WI38 (cell line): ENCODE measurements around the gene FAM168B.
"Not testable (repeated sequence)": the region's sequence is repeated elsewhere in the genome, so short reads cannot be mapped to it uniquely, and the experiment has no call there.

Source experiments
- H3K4me3 ChIP-seq: 2 replicates; pipeline ENCODE4 v1.5.1; 2011; ENCODE audit warnings: low read depth, mild to moderate bottlenecking, control low read depth, low read length
- CTCF ChIP-seq: IDR thresholded peaks from 2 replicates; pipeline ENCODE4 v1.5.1; 2012; ENCODE audit warnings: low read depth, mild to moderate bottlenecking, control low read depth, low read length

FAM168B gene

GRCh38 chr2:131077182-131077846 is 15.9 kb downstream of the FAM168B start:
- TF ChIP-seq CTCF: no peak

DNA sequence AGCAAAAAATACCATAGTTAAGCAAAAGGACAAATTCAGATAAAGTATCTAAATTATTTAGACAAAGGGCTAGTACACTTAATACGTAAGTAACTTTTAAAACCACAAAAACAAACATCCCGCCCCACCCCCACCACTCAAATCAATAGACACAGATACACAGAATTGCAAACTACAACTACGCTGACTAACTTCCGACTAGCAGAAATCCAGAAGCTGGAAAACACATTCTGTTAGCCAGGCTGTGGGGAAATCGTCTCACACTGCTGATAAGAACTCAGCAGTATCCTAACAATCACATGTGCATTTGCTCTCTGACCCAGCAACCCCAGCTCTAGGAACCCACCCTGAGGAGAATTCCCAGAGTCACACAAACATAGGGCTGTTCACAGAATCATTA is 16.6 kb downstream of the FAM168B start:
- no peak for TF ChIP-seq CTCF
- H3K4me3 ChIP-seq: no peak overlapping the region

More at GRCh38 chr2:131077182-131077846, 15.9 kb downstream of the FAM168B start:
- H3K4me3 ChIP-seq: no peak overlapping the region

GRCh38 chr2:131075578-131075977 is 17.7 kb downstream of the FAM168B start:
- H3K4me3 ChIP-seq: not testable (repeated sequence)

DNA sequence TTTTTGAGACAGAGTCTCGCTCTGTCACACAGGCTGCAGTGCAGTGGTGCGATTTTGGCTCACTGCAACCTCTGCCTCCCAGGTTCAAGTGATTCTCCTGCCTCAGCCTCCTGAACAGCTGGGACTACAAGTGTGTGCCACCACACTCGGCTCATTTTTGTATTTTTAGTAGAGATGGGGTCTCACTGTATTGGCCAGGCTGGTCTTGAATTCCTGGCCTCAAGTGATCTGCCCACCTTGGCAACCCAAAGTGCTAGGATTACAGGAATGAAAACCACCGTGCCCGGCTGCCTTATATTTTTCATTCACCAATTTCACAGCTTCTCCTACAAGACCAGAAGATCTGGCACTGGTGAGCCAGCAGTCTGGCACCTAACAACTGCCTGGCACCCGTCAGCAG is 25.1 kb downstream of the FAM168B start:
- H3K4me3 ChIP-seq: not testable (repeated sequence)

- no peak for TF ChIP-seq CTCF
- H3K4me3 ChIP-seq: no peak overlapping the region
Measured at GRCh38 chr2:131067465-131068125, 25.7 kb downstream of the FAM168B start.

- no peak overlapping the region for H3K4me3 ChIP-seq
- TF ChIP-seq CTCF: no peak
Measured at GRCh38 chr2:131064589-131065512, 28.4 kb downstream of the FAM168B start.

GRCh38 chr2:131063501-131064283 is 29.6 kb downstream of the FAM168B start:
- TF ChIP-seq CTCF: no peak
- H3K4me3 ChIP-seq: no peak overlapping the region
